ENCODE data around the gene OR2A14. TPM values are rescaled to one million over a fixed set of nuclear protein-coding genes. Genes with fewer than 3 reads are reported as not detected.
"Not testable (repeated sequence)": the region's sequence is repeated elsewhere in the genome, so short reads cannot be mapped to it uniquely, and the experiment has no call there.

OR2A14 gene
- total RNA-seq, 1 donor from 2014 or later, result not detected

DNA sequence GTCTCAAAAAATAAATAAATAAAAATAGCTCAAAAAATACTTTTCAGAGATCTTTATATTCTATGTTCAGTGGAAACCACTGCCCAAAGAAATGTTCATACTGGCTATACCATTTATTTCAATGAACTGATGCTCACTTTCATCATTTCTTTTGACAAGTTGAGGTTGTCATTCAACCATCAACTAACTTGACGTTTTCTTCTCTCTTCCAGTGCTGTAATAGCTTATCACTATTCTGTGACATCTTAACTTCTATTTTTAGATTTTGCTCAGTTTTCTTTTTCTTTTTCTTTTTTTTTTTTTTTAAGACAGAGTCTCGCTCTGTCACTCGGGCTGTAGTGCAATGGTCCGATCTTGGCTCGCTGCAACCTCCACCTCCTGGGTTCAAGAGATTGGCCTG is 51.6 kb downstream of the OR2A14 start:
- H3K4me3 Mint-ChIP-seq (ENCODE audit: low read depth), result no peak overlapping the region
- DNase-seq (ENCODE audit: low spot score, unreplicated experiment), result no peak
- peaks cover 8% of the 10 kb centered on the region for H3K4me1 Mint-ChIP-seq (ENCODE audit: low read depth)
- no peaks in the 10 kb centered on the region for H3K27me3 Mint-ChIP-seq
- peaks cover 23% of the 10 kb centered on the region for H3K9me3 Mint-ChIP-seq (ENCODE audit: low read depth)
- peaks cover 8% of the 10 kb centered on the region for H3K36me3 Mint-ChIP-seq (ENCODE audit: insufficient read depth)
- TF ChIP-seq, protein P1, sequence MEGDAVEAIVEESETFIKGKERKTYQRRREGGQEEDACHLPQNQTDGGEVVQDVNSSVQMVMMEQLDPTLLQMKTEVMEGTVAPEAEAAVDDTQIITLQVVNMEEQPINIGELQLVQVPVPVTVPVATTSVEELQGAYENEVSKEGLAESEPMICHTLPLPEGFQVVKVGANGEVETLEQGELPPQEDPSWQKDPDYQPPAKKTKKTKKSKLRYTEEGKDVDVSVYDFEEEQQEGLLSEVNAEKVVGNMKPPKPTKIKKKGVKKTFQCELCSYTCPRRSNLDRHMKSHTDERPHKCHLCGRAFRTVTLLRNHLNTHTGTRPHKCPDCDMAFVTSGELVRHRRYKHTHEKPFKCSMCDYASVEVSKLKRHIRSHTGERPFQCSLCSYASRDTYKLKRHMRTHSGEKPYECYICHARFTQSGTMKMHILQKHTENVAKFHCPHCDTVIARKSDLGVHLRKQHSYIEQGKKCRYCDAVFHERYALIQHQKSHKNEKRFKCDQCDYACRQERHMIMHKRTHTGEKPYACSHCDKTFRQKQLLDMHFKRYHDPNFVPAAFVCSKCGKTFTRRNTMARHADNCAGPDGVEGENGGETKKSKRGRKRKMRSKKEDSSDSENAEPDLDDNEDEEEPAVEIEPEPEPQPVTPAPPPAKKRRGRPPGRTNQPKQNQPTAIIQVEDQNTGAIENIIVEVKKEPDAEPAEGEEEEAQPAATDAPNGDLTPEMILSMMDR (IDR thresholded peaks at IDR 0.05; ENCODE audit: unreplicated experiment), result no peak
- H3K27ac Mint-ChIP-seq, result no peak overlapping the region

DNA sequence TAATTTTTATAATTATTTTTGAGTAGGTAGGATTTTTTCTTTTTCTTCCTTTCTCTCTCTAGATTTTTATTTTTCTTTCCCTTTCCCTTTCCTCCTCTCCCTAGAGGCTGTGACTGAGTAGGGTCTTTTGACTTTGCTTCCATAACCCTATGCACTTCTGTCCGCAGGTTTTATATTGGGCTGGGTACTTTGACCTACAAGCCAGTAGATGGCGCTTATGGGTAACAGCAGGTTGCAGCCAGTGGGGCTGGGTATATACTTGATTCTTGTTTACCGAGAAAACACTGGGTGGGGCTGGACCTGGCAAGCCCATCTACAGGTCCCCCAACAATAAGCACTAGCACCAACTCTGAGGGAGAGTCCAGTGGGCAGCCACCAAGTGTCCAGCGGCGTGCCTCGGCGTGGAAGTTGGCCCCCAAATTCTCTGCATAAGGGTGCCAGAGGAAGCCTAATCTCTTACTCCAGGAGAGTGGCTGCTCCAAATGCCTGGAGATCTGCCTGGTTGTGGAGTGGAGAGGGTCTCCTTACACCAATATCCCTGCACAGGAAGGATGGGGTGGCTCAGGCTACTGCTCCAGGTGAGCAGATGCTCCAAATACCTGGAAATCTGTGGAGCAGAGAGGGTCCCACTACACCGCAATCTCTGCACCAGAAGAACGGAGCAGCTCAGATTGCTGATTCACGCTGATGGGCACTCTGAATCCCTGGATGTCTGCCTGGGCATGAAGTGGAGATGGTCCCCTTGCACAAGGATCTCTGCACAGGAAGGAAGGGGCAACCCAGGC is 55.6 kb downstream of the OR2A14 start:
- not testable (repeated sequence) for H3K9me3 Mint-ChIP-seq (ENCODE audit: low read depth)

GRCh38 chr7:144179165-144179479 is 56.1 kb downstream of the OR2A14 start:
- not testable (repeated sequence) for H3K4me1 Mint-ChIP-seq (ENCODE audit: low read depth); H3K36me3 Mint-ChIP-seq (ENCODE audit: insufficient read depth); DNase-seq (ENCODE audit: low spot score, unreplicated experiment); H3K9me3 Mint-ChIP-seq (ENCODE audit: low read depth); H3K27ac Mint-ChIP-seq; H3K27me3 Mint-ChIP-seq; H3K4me3 Mint-ChIP-seq (ENCODE audit: low read depth)

More for the DNA sequence above, 55.6 kb downstream of the OR2A14 start:
- H3K27me3 Mint-ChIP-seq; H3K4me1 Mint-ChIP-seq (ENCODE audit: low read depth); H3K36me3 Mint-ChIP-seq (ENCODE audit: insufficient read depth); H3K4me3 Mint-ChIP-seq (ENCODE audit: low read depth); DNase-seq (ENCODE audit: low spot score, unreplicated experiment); H3K27ac Mint-ChIP-seq: not testable (repeated sequence)
- TF ChIP-seq, protein P1 (IDR thresholded peaks at IDR 0.05; ENCODE audit: unreplicated experiment), result peak; percentile 49

Other genes starting within 250 kb of the OR2A14 start
- gene TCAF1, start 221.0 kb upstream of the OR2A14 start, total RNA-seq, result 112 TPM in 2 replicates
- gene OR2F2, start 187.9 kb upstream of the OR2A14 start, total RNA-seq, result not detected in 2 replicates
- gene OR2F1, start 168.3 kb upstream of the OR2A14 start, total RNA-seq, result not detected in 2 replicates
- gene OR6B1, start 122.9 kb upstream of the OR2A14 start, total RNA-seq, result not detected in 2 replicates
- not detected in 2 replicates for gene OR2A5, start 74.2 kb upstream of the OR2A14 start, total RNA-seq
- gene OR2A25, start 53.4 kb upstream of the OR2A14 start, total RNA-seq, result not detected in 2 replicates
- not detected in 2 replicates for gene OR2A12, start 36.9 kb upstream of the OR2A14 start, total RNA-seq
- gene OR2A2, start 13.6 kb upstream of the OR2A14 start, total RNA-seq, result not detected in 2 replicates
- gene CTAGE4, start 60.3 kb downstream of the OR2A14 start, total RNA-seq, result 5.4 and 6.9 TPM in 2 replicates
- gene ARHGEF35, start 72.7 kb downstream of the OR2A14 start, total RNA-seq, result 17.3 and 19.5 TPM in 2 replicates
- 0.20 TPM in 1 of 2 replicates, not detected in the other for gene OR2A42, start 116.4 kb downstream of the OR2A14 start, total RNA-seq
- gene OR2A7, start 141.6 kb downstream of the OR2A14 start, total RNA-seq, result 8.0 and 9.3 TPM in 2 replicates
- gene CTAGE8, start 146.1 kb downstream of the OR2A14 start, total RNA-seq, result 7.2 and 8.9 TPM in 2 replicates
- 0.12 TPM in 1 of 2 replicates, not detected in the other for gene OR2A1, start 189.2 kb downstream of the OR2A14 start, total RNA-seq
- 42.9 and 46.6 TPM in 2 replicates for gene ARHGEF5, start 232.2 kb downstream of the OR2A14 start, total RNA-seq

Data from progenitor cell of endocrine pancreas (in vitro differentiated cells).